Superior temporal gyrus (tissue), 1 donor: ENCODE data around the gene DOC2A.
"Not testable (repeated sequence)": the region's sequence is repeated elsewhere in the genome, so short reads cannot be mapped to it uniquely, and the experiment has no call there.

ENCODE experiments used
- DNase-seq: peaks from one replicate; pipeline ENCODE4 v3.0.0-alpha.2; 2016; ENCODE audit errors: extremely low spot score

Gene DOC2A

DNA sequence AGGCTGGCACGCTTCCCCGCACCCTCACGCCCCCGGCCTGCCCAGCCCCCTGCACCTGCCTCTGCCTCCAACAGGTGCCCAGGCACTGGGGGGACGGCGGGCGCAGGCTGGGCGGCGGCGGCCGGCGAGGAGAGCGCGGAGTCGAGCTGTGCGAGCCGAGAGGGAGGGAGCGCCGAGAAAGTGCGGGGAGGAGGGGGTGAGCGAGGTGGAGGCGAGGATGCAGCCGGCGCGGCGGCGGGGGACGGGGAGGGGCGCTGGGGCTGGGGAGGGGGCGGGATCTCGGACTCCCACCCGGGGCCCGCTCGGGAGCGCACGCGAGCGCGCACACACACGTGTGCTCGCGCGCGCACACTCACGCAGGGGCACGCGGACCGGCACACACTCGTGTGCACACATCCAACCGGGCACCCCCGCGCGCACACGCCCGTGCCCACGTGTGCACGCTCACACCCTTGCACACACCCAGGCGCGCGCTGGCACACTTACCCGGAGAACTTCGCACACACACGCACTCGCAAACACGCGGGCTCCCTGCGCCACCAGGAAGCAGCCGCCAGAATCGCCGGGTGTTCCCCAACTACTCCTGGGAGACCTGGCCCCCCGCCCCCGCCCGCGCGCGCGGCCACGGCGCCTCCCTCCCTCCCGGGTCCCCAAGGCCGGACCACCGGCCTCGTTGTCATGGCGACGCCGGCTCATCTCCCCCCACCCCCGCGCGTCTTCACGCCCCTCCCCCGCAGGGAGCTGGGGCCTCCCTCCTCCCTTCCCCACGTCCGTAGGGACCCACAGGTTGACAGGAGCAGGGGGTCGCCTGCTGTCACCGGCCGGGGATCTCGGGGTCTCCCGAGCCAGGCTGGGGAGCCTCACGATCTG is at the start of gene DOC2A:
Gene DOC2A, minus strand, starts transcription at position 184 of the 870 bp plus-strand sequence. CDS start 805 bp downstream, outside the sequence.
- DNase-seq = no peak

DNA sequence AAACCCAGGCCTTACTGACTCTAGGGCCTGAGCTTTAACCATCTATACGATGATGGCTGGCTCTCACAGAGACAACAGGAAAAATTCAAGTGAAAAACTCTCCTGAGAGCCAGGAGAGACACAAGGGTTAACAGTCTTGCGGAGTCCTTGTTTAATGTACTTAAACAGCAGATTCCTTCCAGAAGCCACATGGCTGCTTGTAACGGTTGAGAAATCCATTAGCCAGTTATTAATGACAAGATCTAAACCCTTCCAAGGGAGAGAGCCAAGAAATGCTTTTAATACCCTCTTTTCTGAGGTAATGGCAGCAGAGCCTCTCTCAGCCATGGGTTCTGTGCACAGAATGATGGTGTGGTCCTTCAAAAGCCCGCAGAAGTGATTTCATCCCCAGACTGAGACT is 49.5 kb upstream of the DOC2A start:
- no peak for DNase-seq

- DNase-seq = no peak
These were observed 44.2 kb upstream of the DOC2A start for GRCh38 chr16:30054959-30055553.

- no peak for DNase-seq
These were observed 43.6 kb upstream of the DOC2A start for GRCh38 chr16:30054451-30054850.

- DNase-seq = no peak
These were observed 42.7 kb upstream of the DOC2A start for GRCh38 chr16:30053376-30054015.

DNA sequence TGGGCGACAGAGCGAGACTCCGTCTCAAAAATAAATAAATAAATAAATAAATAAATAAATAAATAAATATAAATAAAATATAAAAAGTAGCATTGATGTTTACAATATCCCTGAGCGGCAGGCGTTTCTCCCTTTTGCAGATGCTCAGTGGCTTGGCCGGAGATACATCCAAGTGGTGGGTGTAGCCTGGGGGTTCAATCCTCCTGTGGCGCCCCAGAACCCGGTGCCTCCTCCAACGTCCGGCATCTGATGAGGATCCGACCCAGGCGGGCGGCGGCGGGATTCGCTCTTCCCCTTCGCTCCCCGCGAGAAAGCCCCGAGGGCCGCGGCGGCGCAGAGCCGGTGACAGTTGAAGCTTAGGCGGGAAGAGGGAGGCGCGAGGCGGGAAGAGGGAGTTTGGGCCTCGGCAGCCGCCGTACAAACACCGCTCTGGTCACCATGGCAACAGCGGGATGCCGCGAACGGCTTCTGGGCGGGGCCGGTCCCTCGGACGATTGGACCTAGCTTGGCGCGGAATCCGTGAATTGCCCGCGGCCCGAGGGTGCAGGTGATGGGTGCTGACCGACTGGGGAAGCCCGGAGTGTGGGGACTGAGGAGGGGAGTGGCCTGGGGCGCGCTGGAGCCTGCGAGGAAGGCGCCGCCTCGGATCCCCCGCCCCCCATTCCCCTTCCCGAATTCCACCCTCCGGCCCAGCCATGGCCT is 42.0 kb upstream of the DOC2A start:
- peak; percentile 83 for DNase-seq

- peak; percentile 40 for DNase-seq
These were observed 40.7 kb upstream of the DOC2A start for GRCh38 chr16:30051518-30051917.

GRCh38 chr16:30049871-30050270 is 39.0 kb upstream of the DOC2A start:
- DNase-seq = peak; percentile 58

- DNase-seq = no peak
These were observed 35.8 kb upstream of the DOC2A start for GRCh38 chr16:30046588-30046987.

- DNase-seq = no peak
These were observed 35.4 kb upstream of the DOC2A start for GRCh38 chr16:30046178-30046577.

- DNase-seq = peak; percentile 58
These were observed 31.0 kb upstream of the DOC2A start for GRCh38 chr16:30041841-30042240.

DNA sequence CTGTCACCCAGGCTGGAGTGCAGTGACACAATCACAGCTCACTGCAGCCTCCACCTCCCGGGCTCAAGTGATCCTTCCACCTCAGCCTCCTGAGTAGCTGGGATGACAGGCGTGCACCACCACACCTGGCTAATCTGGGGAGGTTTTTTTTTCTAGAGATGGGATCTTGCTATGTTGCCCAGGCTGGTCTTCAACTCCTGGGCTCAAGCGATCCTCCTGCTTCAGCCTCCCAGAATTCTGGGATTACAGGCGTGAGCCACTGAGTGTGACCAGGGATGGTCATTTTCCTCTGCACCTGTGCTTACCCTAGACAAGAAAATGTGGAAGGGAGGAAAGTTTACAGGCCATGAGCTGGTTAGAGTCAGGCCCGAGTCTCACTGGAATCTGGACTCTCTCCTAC is 29.9 kb upstream of the DOC2A start:
- DNase-seq = not testable (repeated sequence)

GRCh38 chr16:30040221-30040620 is 29.4 kb upstream of the DOC2A start:
- no peak for DNase-seq

DNA sequence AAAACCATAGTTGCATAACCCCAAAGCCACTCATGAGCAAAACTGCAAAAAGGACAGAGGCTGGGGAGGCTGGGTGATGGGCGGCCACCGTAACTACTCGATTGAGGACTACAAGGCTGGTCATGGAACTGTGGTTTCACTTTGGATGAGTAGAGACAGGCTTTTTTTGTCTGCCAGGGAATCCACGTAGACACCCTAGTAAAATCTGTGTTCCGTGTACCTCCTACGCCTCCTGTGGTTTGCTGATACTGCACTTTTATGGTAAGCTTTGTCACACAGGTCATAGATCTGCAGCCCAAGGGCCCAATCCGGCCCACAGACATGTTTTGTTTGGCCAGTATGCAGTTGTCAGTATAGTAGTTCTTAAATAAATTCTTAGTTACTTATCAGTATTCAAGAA is 22.4 kb upstream of the DOC2A start:
- no peak for DNase-seq

DNA sequence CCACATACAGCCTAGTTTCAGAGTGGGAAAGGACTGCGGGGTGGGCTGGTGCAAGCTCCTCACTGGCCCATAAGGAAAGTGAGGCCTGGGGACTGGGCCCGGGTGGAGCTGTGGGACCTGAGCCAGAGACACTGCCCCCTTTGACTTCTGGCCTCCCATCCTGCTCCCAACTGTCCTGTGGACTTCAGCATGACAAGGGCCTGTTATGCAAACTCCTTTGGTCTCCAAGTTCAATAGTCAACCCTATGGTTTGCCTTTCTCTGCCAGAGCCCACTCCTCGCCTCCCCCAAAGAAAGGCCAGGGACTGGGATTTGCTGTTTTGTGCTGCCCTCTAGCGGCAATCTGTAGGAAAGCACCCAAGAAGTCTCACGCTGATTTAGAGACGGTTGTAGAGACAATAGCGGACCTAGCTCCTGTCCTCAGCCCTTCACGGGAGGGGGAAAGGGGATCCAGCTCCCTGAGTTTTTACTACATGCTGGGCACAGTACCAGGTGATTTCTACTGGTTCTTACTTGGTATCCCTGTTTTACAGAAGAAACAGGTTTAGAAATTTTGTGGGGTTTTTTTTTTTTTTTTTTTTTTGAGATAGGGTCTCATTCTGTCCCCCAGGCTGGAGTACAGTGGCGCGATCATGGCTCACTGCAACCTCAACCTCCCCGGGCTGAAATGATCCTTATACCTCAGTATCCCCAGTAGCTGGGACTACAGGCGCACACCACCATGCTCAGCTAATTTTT is 21.4 kb upstream of the DOC2A start:
- DNase-seq = peak; percentile 82

DNA sequence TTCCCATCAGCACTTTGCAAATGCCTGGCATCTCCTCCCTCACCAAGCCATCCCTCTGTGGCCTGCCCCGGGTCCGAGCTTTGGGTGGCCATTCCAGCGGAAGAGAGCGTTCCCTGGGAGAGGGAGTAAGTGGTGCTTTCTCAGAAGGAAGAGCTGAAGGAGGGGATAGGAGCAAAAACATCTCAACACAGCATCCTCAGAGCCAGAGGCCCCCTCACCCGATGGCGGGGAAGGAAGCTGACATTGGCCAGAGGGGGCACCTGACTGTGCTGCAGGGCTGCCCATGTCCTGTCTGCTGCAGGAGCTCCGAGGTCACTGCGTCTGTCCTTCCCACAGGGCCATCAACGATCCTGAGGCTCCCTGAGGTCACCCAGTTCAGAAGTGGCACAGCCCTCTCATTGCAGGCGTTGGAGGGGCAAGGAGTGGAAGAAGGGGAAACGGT is 20.7 kb upstream of the DOC2A start:
- no peak for DNase-seq

DNA sequence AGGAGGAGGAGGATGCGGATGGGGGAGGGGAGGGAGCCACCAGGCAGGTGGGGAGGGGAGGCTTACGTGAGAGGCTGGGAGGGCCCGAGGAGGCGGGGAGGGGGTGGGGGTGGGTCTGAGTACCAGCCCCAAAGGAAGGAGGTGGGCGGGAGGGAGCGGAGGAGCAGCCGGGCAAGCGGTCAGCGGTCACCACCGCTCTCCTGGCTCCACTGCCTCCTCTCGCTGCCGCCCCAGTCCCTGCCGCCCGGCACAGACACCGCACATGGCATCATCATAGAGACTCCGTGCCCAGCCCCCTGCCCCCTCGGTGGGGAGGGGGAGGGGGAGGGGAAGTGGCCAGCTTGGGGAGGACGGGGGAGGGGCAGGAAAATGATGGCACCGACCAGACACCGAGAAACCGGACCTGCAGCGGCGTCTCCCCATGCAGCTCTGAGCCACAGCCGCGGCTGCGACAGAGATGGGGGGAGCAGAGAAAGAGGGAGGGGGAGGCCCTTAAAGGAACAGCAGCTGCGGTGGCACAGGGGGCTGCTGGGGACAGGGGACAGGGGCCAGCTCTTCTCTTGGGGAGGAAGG is 20.1 kb upstream of the DOC2A start, which contains the start of gene TLCD3B:
Gene TLCD3B, minus strand, starts transcription at position 431 of the 573 bp plus-strand sequence. CDS start 744 bp downstream, outside the sequence.
- no peak for DNase-seq

- DNase-seq = no peak
These were observed 19.3 kb upstream of the DOC2A start for GRCh38 chr16:30030011-30030685.

DNA sequence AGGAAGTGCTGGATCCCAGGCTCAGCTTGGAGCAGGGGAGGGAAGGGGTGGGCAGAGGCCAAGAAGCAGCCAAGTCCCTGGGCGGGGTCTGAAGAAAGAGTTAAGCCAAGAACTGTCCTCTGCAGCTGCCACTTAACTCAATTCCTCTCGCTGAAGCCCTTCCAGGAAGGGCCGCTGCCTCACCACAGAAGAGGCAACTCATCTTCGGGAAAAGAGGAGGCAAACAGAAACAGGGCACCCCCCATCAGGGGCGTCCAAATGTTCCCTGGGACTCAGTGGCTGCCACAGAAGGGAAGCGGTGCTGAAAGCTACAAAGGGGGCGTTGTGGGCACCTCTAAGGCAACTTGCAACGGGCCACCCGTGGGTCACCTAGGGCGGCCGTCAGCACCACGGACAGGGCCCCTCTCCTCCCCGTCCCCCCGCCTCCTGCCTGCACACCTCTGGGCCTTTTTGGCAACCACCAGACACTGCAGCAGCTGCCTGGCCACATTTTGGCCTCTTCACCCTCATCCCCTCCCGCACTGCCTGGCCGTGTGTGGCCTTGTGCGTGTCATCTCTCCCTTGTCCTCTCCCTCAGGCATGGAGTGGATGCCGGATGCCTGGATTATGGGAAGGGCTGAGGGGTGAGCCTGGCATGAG is 17.7 kb upstream of the DOC2A start:
- DNase-seq = no peak
